HepG2 (cell line): Measurements from ENCODE around the gene GP2. TPM values are rescaled to one million over a fixed set of nuclear protein-coding genes. Genes with fewer than 3 reads are reported as not detected.

Source experiments
- ATAC-seq: fragments of 200-7000 bp; cut with Tn5 transposase; 3 replicates; pipeline ENCODE4 v1.9.1; 2020; ENCODE audit warnings: mild to moderate bottlenecking, moderate library complexity
- BruUV-seq: library from RNA; stranded (reverse); fragments of 400-500 nt; replicated peaks from 2 replicates; lab custom pipeline; 2021; lab: Mats Ljungman, UMichigan
- CTCF ChIA-PET: fragments of 300-600 bp; formaldehyde crosslinking; extraction: SDS; loops from one replicate; lab custom pipeline; 2021; ENCODE audit warnings: low total read pairs, inconsistent platforms, low intra/inter-chr PET ratio; lab: Yijun Ruan, JAX
- POLR2A ChIA-PET: fragments of 350-600 bp; sonication (Branson Sonifier 250); formaldehyde crosslinking; loops from one replicate; lab custom pipeline; 2020; ENCODE audit warnings: antibody characterized with exemption, inconsistent platforms; lab: Yijun Ruan, JAX
- DNase-seq: peaks from one replicate; pipeline ENCODE4 v3.0.0-alpha.2; 2015; ENCODE audit warnings: low spot score
- FAIRE-seq: peaks from 3 replicates; lab custom pipeline; 2011; peaks lifted over from hg19 to GRCh38; lab: Jason Lieb, UNC
- H2AFZ ChIP-seq: one replicate; pipeline ENCODE4 v1.6.1; 2011; ENCODE audit warnings: low read length, inconsistent platforms
- H3K27ac ChIP-seq: fragments of 300-600 bp; 3 replicates; pipeline ENCODE4 v1.8.0; 2011; ENCODE audit warnings: mixed run types, mild to moderate bottlenecking, mixed read lengths, low read length, inconsistent platforms; ENCODE audit not compliant: insufficient read depth; ENCODE audit errors: extremely low read length
- H3K27me3 ChIP-seq, 2 experiments: fragments of 200-600 bp in 1 of 2; 2 replicates in 1 of 2; 3 replicates in 1 of 2; pipeline versions ENCODE4 v1.6.0 to v1.8.0; 2011; ENCODE audit warnings: low read length in 2 of 2, mild to moderate bottlenecking in 2 of 2, moderate library complexity in 2 of 2, inconsistent platforms in 1 of 2; ENCODE audit not compliant: insufficient read depth in 2 of 2, control insufficient read depth in 1 of 2
- H3K36me3 ChIP-seq, 2 experiments: fragments of 200-600 bp in 1 of 2; replicated peaks in 1 of 2; 2 replicates in 1 of 2; 3 replicates in 1 of 2; pipeline versions ENCODE4 v1.5.1 to v1.8.0; 2011; ENCODE audit warnings: low read length in 2 of 2, inconsistent platforms in 1 of 2; ENCODE audit not compliant: insufficient read depth in 2 of 2, control insufficient read depth in 1 of 2
- H3K4me1 ChIP-seq: 2 replicates; pipeline ENCODE4 v1.5.1; 2012; ENCODE audit warnings: low read length, inconsistent platforms; ENCODE audit not compliant: insufficient read depth
- H3K4me2 ChIP-seq: 2 replicates; pipeline ENCODE4 v1.6.0; 2011; ENCODE audit warnings: low read depth, low read length, inconsistent platforms
- H3K4me3 ChIP-seq, 3 experiments: fragments of 200-600 bp in 1 of 3; sonication (generic), shearing (Covaris generic) in 1 of 3; replicated peaks in 1 of 3; 2 replicates each; pipeline ENCODE4 v1.5.1; 2011 to 2016; ENCODE audit warnings: low read length in 3 of 3, inconsistent platforms in 2 of 3, low read depth in 2 of 3, mild to moderate bottlenecking in 2 of 3, control low read depth in 1 of 3, mixed read lengths in 1 of 3; ENCODE audit not compliant: insufficient read depth in 1 of 3
- H3K79me2 ChIP-seq: one replicate; pipeline ENCODE4 v1.6.1; 2011; ENCODE audit warnings: low read length, inconsistent platforms; ENCODE audit not compliant: insufficient read depth
- H3K9ac ChIP-seq: 2 replicates; pipeline ENCODE4 v1.6.0; 2011; ENCODE audit warnings: mild to moderate bottlenecking, low read depth, low read length, inconsistent platforms; ENCODE audit not compliant: insufficient read depth
- H3K9me3 ChIP-seq: 2 replicates; pipeline ENCODE4 v1.5.1; 2012; ENCODE audit warnings: mild to moderate bottlenecking, low read length
- H4K20me1 ChIP-seq: 2 replicates; pipeline ENCODE4 v1.6.0; 2011; ENCODE audit warnings: inconsistent platforms, mild to moderate bottlenecking, low read length, moderate library complexity; ENCODE audit not compliant: insufficient read depth
- HES4 ChIP-seq: sonication (generic); formaldehyde crosslinking; IDR thresholded peaks from 2 replicates; pipeline ENCODE4 v1.9.0; 2021; ENCODE audit warnings: mild to moderate bottlenecking, missing genetic modification reagents, borderline replicate concordance
- KLF16 ChIP-seq, 2 experiments: sonication (generic) in 1 of 2; formaldehyde crosslinking in 1 of 2; IDR thresholded peaks; 2 replicates each; pipeline versions ENCODE4 v1.6.1 to v1.8.0; 2016 to 2023; ENCODE audit warnings: missing genetic modification reagents in 2 of 2, missing compliant biosample characterization in 1 of 2
- RFX1 ChIP-seq: fragments of 450-650 bp; IDR thresholded peaks from 2 replicates; pipeline ENCODE4 v1.6.1; 2017
- WGBS: methylation state at CpG from one replicate; pipeline ENCODE4 v1.1.6; 2017; ENCODE audit warnings: low lambda C conversion rate; 5-methylcytosine and 5-hydroxymethylcytosine counted together
- in situ Hi-C: cut with HindIII; loops from 2 replicates; pipeline ENCODE4 v1.10.0; 2017; ENCODE audit warnings: low pct_unique_long_range_greater_than_20kb; ENCODE audit not compliant: extremely low pct_ligation_motif_present
- intact Hi-C: fragments of 100-400 bp; cut with micrococcal nuclease; formaldehyde crosslinking; loops from one replicate; pipeline ENCODE4 v1.10.0; 2022; ENCODE audit not compliant: unreplicated experiment
- polyA plus RNA-seq, 8 experiments: library from polyadenylated mRNA; depleted of rRNA in 3 of 8; stranded (reverse) in 7 of 8; unstranded in 1 of 8; fragments of >200 nt; fragmentation: Illumina TruSeq in 4 of 8; extraction: Trizol in 4 of 8; gene quantifications; 2 replicates each; pipeline versions ENCODE4 v1.2.1 to v1.2.3, GENCODE V29; 2011 to 2016; ENCODE audit warnings: low read depth in 4 of 8, missing spikeins in 1 of 8, mixed read lengths in 1 of 8; ENCODE audit not compliant: insufficient read depth in 1 of 8
- total RNA-seq, 5 experiments: library from RNA; depleted of rRNA; stranded (reverse); fragments of >200 nt; fragmentation: Illumina TruSeq; extraction: Trizol; gene quantifications; 2 replicates each; pipeline ENCODE4 v1.2.3, GENCODE V29; 2016; ENCODE audit warnings: low read depth in 1 of 5

GP2 gene
- total and polyA plus RNA-seq, 2 of the 13 experiments (the other 11 are each of a cell fraction or from before 2014, with no cell fraction given): 0.15 to 0.69 TPM

GRCh38 chr16:20291208-20292206 lies 35.8 kb downstream of the GP2 start:
- no peaks in the 10 kb centered on the region for H3K4me1 ChIP-seq
- H4K20me1 ChIP-seq: no peaks in the 10 kb centered on the region
- CTCF ChIA-PET: no interaction called here
- DNase-seq: no peak
- TF ChIP-seq KLF16 (CRISPR knock-in tag; IDR thresholded peaks at IDR 0.05) (no peak), RFX1 (peak; percentile 38; the same call in 1 of the 2 replicates)
- TF ChIP-seq, all 625 proteins: peak for 1
- H3K4me2 ChIP-seq: no peak overlapping the region
- intact Hi-C loops (no loop called here), in situ Hi-C loops (no loop called here)
- POLR2A ChIA-PET: no interaction called here
- no peak overlapping the region for H3K4me3 ChIP-seq
- H3K9ac ChIP-seq: no peak overlapping the region
- WGBS: 7% methylated on average over 16 of the region's 16 CpGs
- H3K36me3 ChIP-seq: no peaks in the 10 kb centered on the region
- H3K79me2 ChIP-seq: no peaks in the 10 kb centered on the region
- H2AFZ ChIP-seq: no peak overlapping the region
- H3K9me3 ChIP-seq: no peaks in the 10 kb centered on the region
- ATAC-seq (no peak), FAIRE-seq (no peak)
- H3K27me3 ChIP-seq: peaks cover 2 to 54% of the 10 kb centered on the region in 2 experiments; a peak in 3 of 5 replicates
- H3K27ac ChIP-seq: no peak overlapping the region
- no TSS peak for BruUV-seq

DNA sequence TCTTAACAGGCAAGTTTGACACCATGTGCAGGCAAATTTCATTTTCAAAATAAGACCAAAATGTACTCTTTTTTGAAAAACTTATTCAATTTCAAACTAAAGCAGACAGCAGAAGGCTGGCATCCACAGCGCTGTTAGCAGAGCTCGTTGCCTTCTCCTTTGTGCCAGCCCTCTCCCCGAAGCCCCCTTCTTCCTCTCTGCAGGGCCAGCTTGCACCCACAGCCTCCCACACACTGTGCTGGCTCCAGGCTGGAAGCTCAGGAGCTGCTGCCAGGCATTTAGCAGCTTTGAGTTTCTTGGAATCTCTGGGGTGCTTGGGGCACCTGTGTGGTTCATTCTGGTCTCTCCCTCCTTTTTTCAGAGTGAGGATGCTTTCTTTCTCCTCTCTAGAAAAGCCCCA lies 37.7 kb downstream of the GP2 start:
- Histone ChIP-seq H3K4me1 (no peaks in the 10 kb centered on the region), H3K36me3 (no peaks in the 10 kb centered on the region), H3K9me3 (no peaks in the 10 kb centered on the region), H4K20me1 (no peaks in the 10 kb centered on the region), H3K27me3 (peaks cover 2 to 49% of the 10 kb centered on the region in 2 experiments; a peak in 3 of 5 replicates), H3K4me2 (no peak overlapping the region), H2AFZ (no peak overlapping the region), H3K79me2 (no peaks in the 10 kb centered on the region), H3K9ac (no peak overlapping the region), H3K4me3 (no peak overlapping the region), H3K27ac (no peak overlapping the region)
- TF ChIP-seq HES4 (CRISPR knock-in tag): no peak
- ChIA-PET CTCF (no interaction called here), POLR2A (no interaction called here)
- ATAC-seq (no peak), FAIRE-seq (no peak), DNase-seq (no peak)
- in situ Hi-C loops (no loop called here), intact Hi-C loops (no loop called here)
- WGBS: 0% methylated on average over 3 of the region's 3 CpGs
- no TSS peak for BruUV-seq
